ENCODE measurements around the gene AREL1. TPM values are rescaled to one million over a fixed set of nuclear protein-coding genes. Genes with fewer than 3 reads are reported as not detected.

The AREL1 gene
- total RNA-seq, 1 donor from 2014 or later = 55.1 TPM

- peaks cover 20% of the 10 kb centered on the region for H3K36me3 Mint-ChIP-seq (ENCODE audit: insufficient read depth)
These were observed 42.0 kb downstream of the AREL1 start for GRCh38 chr14:74670726-74671411.

GRCh38 chr14:74669846-74670245, 43.0 kb downstream of the AREL1 start:
- Mint-ChIP-seq H3K9me3 (ENCODE audit: low read depth) (no peaks in the 10 kb centered on the region), H3K27me3 (no peaks in the 10 kb centered on the region), H3K4me1 (ENCODE audit: low read depth) (no peaks in the 10 kb centered on the region), H3K4me3 (ENCODE audit: low read depth) (no peak overlapping the region), H3K36me3 (ENCODE audit: insufficient read depth) (peaks cover 18% of the 10 kb centered on the region), H3K27ac (no peak overlapping the region)
- DNase-seq (ENCODE audit: low spot score, unreplicated experiment) = no peak
- TF ChIP-seq CTCF (IDR thresholded peaks at IDR 0.05; ENCODE audit: unreplicated experiment) = no peak

More at GRCh38 chr14:74670726-74671411, 42.0 kb downstream of the AREL1 start:
- Mint-ChIP-seq H3K4me3 (ENCODE audit: low read depth) (no peak overlapping the region), H3K27me3 (no peaks in the 10 kb centered on the region), H3K4me1 (ENCODE audit: low read depth) (no peaks in the 10 kb centered on the region), H3K27ac (peak overlapping the region; percentile 13), H3K9me3 (ENCODE audit: low read depth) (no peaks in the 10 kb centered on the region)
- DNase-seq (ENCODE audit: low spot score, unreplicated experiment) = no peak
- TF ChIP-seq CTCF (IDR thresholded peaks at IDR 0.05; ENCODE audit: unreplicated experiment) = no peak

- Mint-ChIP-seq H3K27ac (no peak overlapping the region), H3K36me3 (ENCODE audit: insufficient read depth) (peaks cover 18% of the 10 kb centered on the region), H3K4me1 (ENCODE audit: low read depth) (no peaks in the 10 kb centered on the region), H3K4me3 (ENCODE audit: low read depth) (no peak overlapping the region), H3K9me3 (ENCODE audit: low read depth) (no peaks in the 10 kb centered on the region), H3K27me3 (no peaks in the 10 kb centered on the region)
- DNase-seq (ENCODE audit: low spot score, unreplicated experiment) = no peak
- no peak for TF ChIP-seq CTCF (IDR thresholded peaks at IDR 0.05; ENCODE audit: unreplicated experiment)
These were observed 43.6 kb downstream of the AREL1 start for GRCh38 chr14:74669256-74669655.

- Mint-ChIP-seq H3K4me1 (ENCODE audit: low read depth) (no peaks in the 10 kb centered on the region), H3K36me3 (ENCODE audit: insufficient read depth) (peaks cover 24% of the 10 kb centered on the region), H3K27ac (no peak overlapping the region), H3K9me3 (ENCODE audit: low read depth) (no peaks in the 10 kb centered on the region), H3K27me3 (no peaks in the 10 kb centered on the region), H3K4me3 (ENCODE audit: low read depth) (no peak overlapping the region)
- no peak for DNase-seq (ENCODE audit: low spot score, unreplicated experiment)
- TF ChIP-seq CTCF (IDR thresholded peaks at IDR 0.05; ENCODE audit: unreplicated experiment) = no peak
These were observed 45.1 kb downstream of the AREL1 start for GRCh38 chr14:74667758-74668157.

GRCh38 chr14:74664717-74665116, 48.2 kb downstream of the AREL1 start:
- no peak for DNase-seq (ENCODE audit: low spot score, unreplicated experiment)
- no peaks in the 10 kb centered on the region for H3K4me1 Mint-ChIP-seq (ENCODE audit: low read depth)
- H3K27ac Mint-ChIP-seq = no peak overlapping the region
- no peaks in the 10 kb centered on the region for H3K27me3 Mint-ChIP-seq
- H3K4me3 Mint-ChIP-seq (ENCODE audit: low read depth) = no peak overlapping the region
- H3K36me3 Mint-ChIP-seq (ENCODE audit: insufficient read depth) = peaks cover 15% of the 10 kb centered on the region
- no peaks in the 10 kb centered on the region for H3K9me3 Mint-ChIP-seq (ENCODE audit: low read depth)
- no peak for TF ChIP-seq CTCF (IDR thresholded peaks at IDR 0.05; ENCODE audit: unreplicated experiment)
